GM18499 (cell line): ENCODE data around the gene LAMC2.
"Not testable (repeated sequence)": the region's sequence is repeated elsewhere in the genome, so short reads cannot be mapped to it uniquely, and the experiment has no call there.

Experiments used
- ATAC-seq: cut with Tn5 transposase; IDR thresholded peaks from one replicate; pipeline ENCODE4 v1.9.1; 2021; ENCODE audit warnings: moderate number of reproducible peaks; ENCODE audit not compliant: insufficient read depth, unreplicated experiment

LAMC2 gene

GRCh38 chr1:183234660-183235476 lies 48.8 kb downstream of the LAMC2 start:
- ATAC-seq, result no peak

- no peak for ATAC-seq
Observed at GRCh38 chr1:183235503-183235902, 49.4 kb downstream of the LAMC2 start.

GRCh38 chr1:183236158-183236725 lies 50.2 kb downstream of the LAMC2 start:
- no peak for ATAC-seq

- ATAC-seq, result no peak
Observed at GRCh38 chr1:183237046-183237445, 51.0 kb downstream of the LAMC2 start.

- ATAC-seq, result no peak
Observed at GRCh38 chr1:183238071-183238470, 52.0 kb downstream of the LAMC2 start.

GRCh38 chr1:183239220-183239742 lies 53.2 kb downstream of the LAMC2 start:
- ATAC-seq, result no peak

- ATAC-seq, result no peak
Observed at GRCh38 chr1:183239793-183240525, 53.9 kb downstream of the LAMC2 start.

- ATAC-seq, result no peak
Observed at GRCh38 chr1:183240526-183240825, 54.4 kb downstream of the LAMC2 start.

GRCh38 chr1:183240853-183241252 lies 54.8 kb downstream of the LAMC2 start:
- ATAC-seq, result not testable (repeated sequence)

- ATAC-seq, result no peak
Observed at GRCh38 chr1:183241471-183241870, 55.4 kb downstream of the LAMC2 start.

GRCh38 chr1:183242556-183242955 lies 56.5 kb downstream of the LAMC2 start:
- no peak for ATAC-seq

- no peak for ATAC-seq
Observed at GRCh38 chr1:183243161-183244050, 57.3 kb downstream of the LAMC2 start.

- ATAC-seq, result no peak
Observed at GRCh38 chr1:183244466-183244865, 58.4 kb downstream of the LAMC2 start.

GRCh38 chr1:183245357-183245756 lies 59.3 kb downstream of the LAMC2 start:
- no peak for ATAC-seq

GRCh38 chr1:183246436-183246835 lies 60.4 kb downstream of the LAMC2 start:
- no peak for ATAC-seq

GRCh38 chr1:183247066-183247465 lies 61.0 kb downstream of the LAMC2 start:
- no peak for ATAC-seq

- no peak for ATAC-seq
Observed at GRCh38 chr1:183247484-183247883, 61.4 kb downstream of the LAMC2 start.

GRCh38 chr1:183247931-183248330 lies 61.9 kb downstream of the LAMC2 start:
- ATAC-seq, result no peak

- ATAC-seq, result no peak
Observed at GRCh38 chr1:183248989-183249691, 63.1 kb downstream of the LAMC2 start.
